Measurements from ENCODE around the gene DDX25.

DDX25 gene

DNA sequence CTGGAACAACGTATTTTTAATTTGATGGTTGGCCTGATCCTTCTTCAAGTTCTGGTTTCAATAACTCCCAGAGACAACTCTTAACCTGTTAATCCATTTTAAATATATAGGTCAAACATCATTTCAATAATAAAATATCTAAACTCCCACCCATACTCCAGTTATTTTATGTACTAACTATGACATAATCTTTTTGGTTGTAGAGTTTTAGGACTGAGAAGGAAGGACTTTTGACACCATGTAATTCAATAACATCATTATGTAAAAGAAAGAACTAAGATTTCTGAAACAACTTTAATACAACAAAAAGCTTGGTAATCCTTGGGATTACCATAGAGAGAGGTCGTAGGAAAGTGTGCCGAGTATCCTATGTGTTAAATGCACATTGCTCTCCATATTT lies 73.0 kb downstream of the DDX25 start:
- DNase-seq (ENCODE audit: low read depth in 2 of 2): no peak

DNA sequence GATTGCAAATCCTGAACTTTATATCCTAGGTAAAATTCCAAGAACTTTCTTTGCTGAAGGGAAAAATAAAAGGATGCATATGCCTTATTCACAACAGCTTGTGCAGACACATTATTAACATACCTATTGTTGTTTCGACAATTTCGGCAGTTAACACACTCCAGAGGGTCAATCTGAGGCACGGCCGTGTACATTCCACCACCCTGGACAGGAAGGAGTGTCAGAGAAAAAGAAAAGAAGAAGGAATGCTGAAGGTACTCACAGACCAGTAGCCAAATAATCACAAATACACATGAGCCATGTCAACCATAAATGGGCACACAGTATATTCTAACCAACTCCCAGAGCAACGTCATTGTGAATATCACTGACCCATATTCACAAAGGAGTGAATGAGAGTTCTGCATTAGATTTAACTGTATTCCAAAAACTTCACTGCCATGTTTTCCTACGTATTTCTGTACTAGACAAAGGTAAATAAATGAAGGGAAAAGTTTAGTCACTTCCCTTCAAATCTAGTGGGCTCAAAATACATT lies 73.9 kb downstream of the DDX25 start:
- DNase-seq (ENCODE audit: low read depth in 2 of 2): no peak

Data from stimulated activated CD4-positive, alpha-beta T cell treated with anti-CD3 and anti-CD28 coated beads, Interleukin-15, amount 100 ng/mL, for 48 hours (primary cell).